ENCODE data around the gene DAP. TPM values are rescaled to one million over a fixed set of nuclear protein-coding genes. Genes with fewer than 3 reads are reported as not detected.

DAP gene
- total RNA-seq, 2 donors from 2014 or later = 40.1 to 54.5 TPM

DNA sequence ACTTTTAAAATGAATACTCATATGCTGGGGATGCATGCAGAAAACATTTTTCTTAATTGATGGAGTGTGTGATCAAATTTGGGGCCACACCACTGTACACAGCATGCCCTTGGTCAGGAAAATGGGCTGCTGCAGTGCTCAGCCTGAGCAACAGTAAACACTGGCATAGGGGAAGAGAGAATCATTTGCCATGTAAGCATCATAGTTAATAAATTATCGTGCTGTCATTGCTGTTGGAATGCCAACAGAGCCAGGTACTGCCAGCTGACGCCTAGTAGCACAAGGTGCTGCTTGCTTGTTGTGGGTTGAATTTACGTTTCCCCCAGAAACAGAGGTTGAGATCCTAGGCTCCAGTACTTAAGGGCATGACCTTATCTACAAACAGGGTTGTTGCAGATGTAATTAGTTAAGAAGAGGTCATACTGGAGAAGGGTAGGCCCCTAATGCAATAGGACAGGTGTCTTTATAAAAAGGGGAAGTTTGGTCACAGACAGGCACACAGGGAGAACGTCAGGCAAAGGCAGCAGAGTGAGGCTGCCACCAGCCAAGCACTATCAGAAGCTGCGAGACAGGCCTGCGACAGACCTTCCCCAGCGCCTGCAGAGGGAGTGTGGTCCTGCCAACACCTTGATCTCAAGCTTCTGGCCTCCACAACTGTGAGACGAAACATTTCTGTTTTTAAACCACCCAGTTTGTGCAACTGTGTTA, 25.3 kb downstream of the DAP start:
- Mint-ChIP-seq H3K36me3 (ENCODE audit: low read depth) (peaks cover 10% of the 10 kb centered on the region), H3K27me3 (no peaks in the 10 kb centered on the region), H3K4me3 (no peak overlapping the region), H3K27ac (peak overlapping the region; percentile 24), H3K4me1 (peaks cover 18% of the 10 kb centered on the region)
- H3K9me3 ChIP-seq (ENCODE audit: control insufficient read depth, low read length, poor library complexity, severe bottlenecking) = no peaks in the 10 kb centered on the region
- DNase-seq = no peak
- peak; percentile 68 for ATAC-seq

- Mint-ChIP-seq H3K4me1 (peaks cover 18% of the 10 kb centered on the region), H3K27me3 (no peaks in the 10 kb centered on the region), H3K36me3 (ENCODE audit: low read depth) (peaks cover 10% of the 10 kb centered on the region), H3K4me3 (no peak overlapping the region), H3K27ac (peak overlapping the region; percentile 9)
- DNase-seq (no peak), ATAC-seq (no peak)
- H3K9me3 ChIP-seq (ENCODE audit: control insufficient read depth, low read length, poor library complexity, severe bottlenecking) = no peaks in the 10 kb centered on the region
Measured at GRCh38 chr5:10734832-10735523, 26.1 kb downstream of the DAP start.

DNA sequence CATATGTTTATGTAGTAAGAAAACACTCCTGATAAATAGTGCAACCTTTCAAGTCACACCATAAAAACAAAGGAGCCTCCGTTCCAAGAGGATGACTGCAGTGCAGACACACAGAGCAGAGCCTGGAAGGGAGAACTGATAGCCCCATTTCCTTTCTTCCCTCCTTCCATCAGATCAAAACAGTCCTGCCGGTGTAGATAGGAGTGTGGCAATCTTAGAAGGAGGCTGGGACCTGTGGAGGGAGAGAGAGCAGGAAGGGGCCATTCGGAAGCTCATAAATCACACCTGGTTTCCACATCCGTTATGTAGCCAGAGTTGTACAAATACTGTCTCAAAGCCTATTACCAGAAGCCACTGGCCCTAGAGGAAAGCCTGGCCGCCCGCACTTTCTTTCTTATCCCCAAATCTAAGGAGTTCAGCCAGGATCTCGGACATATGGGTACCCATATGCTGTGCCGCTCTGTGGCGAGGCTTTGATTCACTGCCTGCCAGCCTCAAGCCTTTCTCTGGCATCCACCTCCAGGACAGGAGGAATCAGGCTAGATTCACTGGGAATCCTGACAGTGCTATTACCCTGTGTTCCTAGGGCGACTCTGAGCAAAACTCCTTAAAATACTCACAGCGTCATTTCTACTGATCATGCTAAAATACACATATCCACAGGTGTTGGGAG, 26.9 kb downstream of the DAP start:
- peaks cover 21% of the 10 kb centered on the region for H3K4me1 Mint-ChIP-seq
- H3K36me3 Mint-ChIP-seq (ENCODE audit: low read depth) = peaks cover 11% of the 10 kb centered on the region
- H3K9me3 ChIP-seq (ENCODE audit: control insufficient read depth, low read length, poor library complexity, severe bottlenecking) = no peaks in the 10 kb centered on the region
- ATAC-seq (no peak), DNase-seq (no peak)
- no peak overlapping the region for H3K4me3 Mint-ChIP-seq
- no peak overlapping the region for H3K27ac Mint-ChIP-seq
- no peaks in the 10 kb centered on the region for H3K27me3 Mint-ChIP-seq

- Mint-ChIP-seq H3K27me3 (no peaks in the 10 kb centered on the region), H3K4me1 (peaks cover 24% of the 10 kb centered on the region), H3K27ac (no peak overlapping the region), H3K36me3 (ENCODE audit: low read depth) (peaks cover 7% of the 10 kb centered on the region), H3K4me3 (no peak overlapping the region)
- DNase-seq = no peak
- no peak for ATAC-seq
- no peaks in the 10 kb centered on the region for H3K9me3 ChIP-seq (ENCODE audit: control insufficient read depth, low read length, poor library complexity, severe bottlenecking)
Measured at GRCh38 chr5:10733426-10733825, 27.6 kb downstream of the DAP start.

- no peaks in the 10 kb centered on the region for H3K27me3 Mint-ChIP-seq
- no peak overlapping the region for H3K4me3 Mint-ChIP-seq
- H3K4me1 Mint-ChIP-seq = peaks cover 23% of the 10 kb centered on the region
- H3K36me3 Mint-ChIP-seq (ENCODE audit: low read depth) = peaks cover 5% of the 10 kb centered on the region
- no peak for ATAC-seq
- no peaks in the 10 kb centered on the region for H3K9me3 ChIP-seq (ENCODE audit: control insufficient read depth, low read length, poor library complexity, severe bottlenecking)
- no peak for DNase-seq
- H3K27ac Mint-ChIP-seq = peak overlapping the region; percentile 53
Measured at GRCh38 chr5:10731913-10732312, 29.1 kb downstream of the DAP start.

- DNase-seq = no peak
- Mint-ChIP-seq H3K27me3 (no peaks in the 10 kb centered on the region), H3K4me3 (no peak overlapping the region), H3K4me1 (peaks cover 22% of the 10 kb centered on the region), H3K27ac (peak overlapping the region; percentile 32), H3K36me3 (ENCODE audit: low read depth) (peaks cover 8% of the 10 kb centered on the region)
- no peaks in the 10 kb centered on the region for H3K9me3 ChIP-seq (ENCODE audit: control insufficient read depth, low read length, poor library complexity, severe bottlenecking)
- ATAC-seq = no peak
Measured at GRCh38 chr5:10730043-10730351, 31.0 kb downstream of the DAP start.

- H3K9me3 ChIP-seq (ENCODE audit: control insufficient read depth, low read length, poor library complexity, severe bottlenecking) = no peaks in the 10 kb centered on the region
- no peaks in the 10 kb centered on the region for H3K27me3 Mint-ChIP-seq
- H3K36me3 Mint-ChIP-seq (ENCODE audit: low read depth) = peaks cover 8% of the 10 kb centered on the region
- ATAC-seq (no peak), DNase-seq (no peak)
- H3K4me1 Mint-ChIP-seq = peaks cover 19% of the 10 kb centered on the region
- H3K27ac Mint-ChIP-seq = peak overlapping the region; percentile 32
- H3K4me3 Mint-ChIP-seq = no peak overlapping the region
Measured at GRCh38 chr5:10729320-10730042, 31.6 kb downstream of the DAP start.

DNA sequence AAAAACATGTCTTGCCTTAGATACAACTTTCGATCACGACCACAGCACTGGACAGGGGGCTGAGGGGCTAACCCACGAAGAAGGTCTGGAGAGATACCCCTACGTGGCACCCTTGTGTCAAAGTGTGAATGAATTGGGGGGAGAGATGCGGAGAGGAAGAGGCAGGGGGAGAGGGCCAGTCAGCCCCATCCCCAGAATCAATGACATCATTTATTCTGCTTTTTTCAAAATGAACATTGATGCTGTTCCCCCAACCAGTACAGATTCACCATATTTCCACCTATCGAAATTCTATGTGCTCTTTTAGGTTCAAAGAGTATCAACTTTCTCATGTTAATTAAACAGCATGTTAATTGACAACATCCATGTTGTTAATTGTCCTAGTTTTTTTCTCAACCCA, 32.4 kb downstream of the DAP start:
- peaks cover 17% of the 10 kb centered on the region for H3K4me1 Mint-ChIP-seq
- H3K27me3 Mint-ChIP-seq = no peaks in the 10 kb centered on the region
- ATAC-seq (no peak), DNase-seq (no peak)
- no peaks in the 10 kb centered on the region for H3K9me3 ChIP-seq (ENCODE audit: control insufficient read depth, low read length, poor library complexity, severe bottlenecking)
- no peak overlapping the region for H3K4me3 Mint-ChIP-seq
- peak overlapping the region; percentile 32 for H3K27ac Mint-ChIP-seq
- H3K36me3 Mint-ChIP-seq (ENCODE audit: low read depth) = peaks cover 8% of the 10 kb centered on the region

- ATAC-seq (no peak), DNase-seq (no peak)
- Mint-ChIP-seq H3K4me1 (peaks cover 21% of the 10 kb centered on the region), H3K27me3 (no peaks in the 10 kb centered on the region), H3K27ac (no peak overlapping the region), H3K4me3 (no peak overlapping the region), H3K36me3 (ENCODE audit: low read depth) (peaks cover 9% of the 10 kb centered on the region)
- H3K9me3 ChIP-seq (ENCODE audit: control insufficient read depth, low read length, poor library complexity, severe bottlenecking) = no peaks in the 10 kb centered on the region
Measured at GRCh38 chr5:10727861-10728260, 33.2 kb downstream of the DAP start.

DNA sequence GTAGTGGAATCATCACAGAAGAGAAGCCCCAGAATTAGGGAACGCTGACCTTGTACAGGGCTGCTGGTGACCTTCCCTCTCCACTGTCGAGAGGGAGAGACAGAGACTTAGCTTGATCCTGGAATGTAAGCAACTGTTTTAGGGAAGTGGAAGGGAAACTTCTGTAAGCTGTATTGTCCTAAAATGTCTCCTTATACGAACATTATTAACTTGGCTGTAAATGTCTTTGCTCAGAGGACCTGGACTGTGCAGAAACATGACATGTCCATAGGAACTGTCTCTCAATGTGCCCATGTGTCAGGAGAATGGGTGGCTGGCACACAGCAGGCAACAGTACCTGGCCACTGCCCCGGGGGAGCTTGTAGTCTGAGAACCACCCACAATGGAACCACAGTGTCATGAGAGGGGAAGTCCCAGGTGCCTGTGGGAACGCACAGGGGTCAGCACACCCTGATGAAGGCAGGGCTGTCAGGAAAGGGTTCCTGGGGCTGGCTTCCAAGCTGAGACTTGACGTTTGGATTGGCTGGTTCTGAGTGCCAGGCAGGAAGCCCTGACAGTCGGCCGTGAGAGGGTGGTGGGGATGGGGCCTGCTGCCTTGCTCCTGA, 34.0 kb downstream of the DAP start:
- no peak overlapping the region for H3K27ac Mint-ChIP-seq
- peaks cover 20% of the 10 kb centered on the region for H3K4me1 Mint-ChIP-seq
- peak; percentile 40 for ATAC-seq
- H3K4me3 Mint-ChIP-seq = no peak overlapping the region
- H3K27me3 Mint-ChIP-seq = no peaks in the 10 kb centered on the region
- peaks cover 8% of the 10 kb centered on the region for H3K36me3 Mint-ChIP-seq (ENCODE audit: low read depth)
- no peak for DNase-seq
- no peaks in the 10 kb centered on the region for H3K9me3 ChIP-seq (ENCODE audit: control insufficient read depth, low read length, poor library complexity, severe bottlenecking)

DNA sequence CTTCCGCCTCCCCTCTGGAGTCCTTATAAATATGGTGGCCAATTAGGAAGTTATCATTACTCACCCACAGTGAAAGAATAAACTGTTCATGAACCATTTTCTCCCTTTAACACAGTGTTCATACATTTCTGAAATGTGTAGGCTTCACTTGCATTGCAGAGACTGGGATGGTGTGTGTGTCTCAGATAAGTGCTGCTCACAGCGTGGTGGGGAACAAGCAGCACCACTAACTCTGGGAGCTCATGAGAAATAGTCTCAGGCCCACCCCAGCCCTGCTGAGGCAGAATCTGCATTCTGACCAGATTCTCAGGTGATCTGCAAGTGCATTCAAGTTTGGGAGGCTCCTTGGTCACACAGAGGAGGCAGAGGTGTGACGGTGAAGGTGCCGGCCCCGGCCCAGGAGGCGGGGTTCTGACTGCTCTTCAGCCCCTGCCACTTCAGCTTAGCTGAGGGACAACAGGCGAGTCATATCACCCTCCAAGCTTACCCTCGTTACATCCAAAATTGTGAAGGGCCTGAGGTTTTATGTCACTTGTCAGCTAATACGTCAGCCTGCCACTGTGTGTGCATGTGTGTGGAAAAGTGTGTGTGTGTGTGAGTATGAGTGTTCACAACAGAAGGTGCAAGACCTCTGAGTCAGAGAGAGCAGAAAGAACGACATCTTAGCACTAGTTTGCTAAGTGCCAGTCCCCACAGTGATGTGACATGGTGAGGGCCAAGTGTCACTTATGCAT, 34.7 kb downstream of the DAP start:
- Mint-ChIP-seq H3K27me3 (no peaks in the 10 kb centered on the region), H3K4me1 (peaks cover 20% of the 10 kb centered on the region), H3K36me3 (ENCODE audit: low read depth) (peaks cover 8% of the 10 kb centered on the region), H3K4me3 (no peak overlapping the region), H3K27ac (peak overlapping the region; percentile 65)
- DNase-seq (no peak), ATAC-seq (no peak)
- H3K9me3 ChIP-seq (ENCODE audit: control insufficient read depth, low read length, poor library complexity, severe bottlenecking) = no peaks in the 10 kb centered on the region

DNA sequence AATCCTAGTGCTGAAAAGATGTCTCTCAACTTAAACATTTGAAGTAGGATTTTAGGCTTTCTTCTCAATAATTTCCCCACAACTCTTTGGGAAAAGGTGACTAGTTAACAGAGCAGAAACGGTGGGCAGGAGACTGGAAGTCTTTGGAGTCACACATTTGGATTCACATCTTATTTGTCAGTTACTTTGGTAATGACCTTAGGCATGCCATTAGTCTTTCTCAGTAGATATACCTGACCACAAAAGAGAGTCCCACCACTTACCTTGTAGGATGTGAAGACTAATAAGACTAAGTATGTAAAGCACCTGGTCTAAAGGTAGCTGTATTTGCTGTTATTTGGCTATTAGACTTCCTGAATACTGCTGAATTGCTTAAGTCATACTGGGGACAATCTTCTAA, 35.4 kb downstream of the DAP start:
- no peak for ATAC-seq
- peaks cover 20% of the 10 kb centered on the region for H3K4me1 Mint-ChIP-seq
- peaks cover 8% of the 10 kb centered on the region for H3K36me3 Mint-ChIP-seq (ENCODE audit: low read depth)
- DNase-seq = no peak
- peak overlapping the region; percentile 65 for H3K27ac Mint-ChIP-seq
- H3K4me3 Mint-ChIP-seq = no peak overlapping the region
- no peaks in the 10 kb centered on the region for H3K27me3 Mint-ChIP-seq
- H3K9me3 ChIP-seq (ENCODE audit: control insufficient read depth, low read length, poor library complexity, severe bottlenecking) = no peaks in the 10 kb centered on the region
